K562 (cell line): ENCODE data around the gene LDLRAD1. TPM values are rescaled to one million over a fixed set of nuclear protein-coding genes. Genes with fewer than 3 reads are reported as not detected.
A peak's percentile ranks its signal among the peaks of the same experiment; 100 is the strongest.

Source experiments
- ATF1 ChIP-seq, 2 experiments: fragments of 450-650 bp in 1 of 2; IDR thresholded peaks; 2 replicates each; pipeline ENCODE4 v1.6.1; 2016; ENCODE audit warnings: missing compliant biosample characterization in 1 of 2, missing genetic modification characterization in 1 of 2
- ETV5 ChIP-seq: sonication (generic); formaldehyde crosslinking; IDR thresholded peaks from 2 replicates; pipeline ENCODE4 v1.4.0; 2020; ENCODE audit warnings: low read depth, mild to moderate bottlenecking, missing genetic modification reagents
- NCOR1 ChIP-seq: fragments of 450-650 bp; IDR thresholded peaks from 2 replicates; pipeline ENCODE4 v1.6.1; 2016; ENCODE audit warnings: mild to moderate bottlenecking, moderate library complexity
- NR1H2 ChIP-seq: sonication (generic); formaldehyde crosslinking; IDR thresholded peaks from 2 replicates; pipeline ENCODE4 v1.4.0; 2020; ENCODE audit warnings: mild to moderate bottlenecking, missing genetic modification reagents
- POLR2H ChIP-seq: IDR thresholded peaks from 2 replicates; pipeline ENCODE4 v1.6.1; 2016; ENCODE audit warnings: missing genetic modification characterization, low read depth, mild to moderate bottlenecking, control low read depth, missing compliant biosample characterization, moderate library complexity
- ZC3H8 ChIP-seq: fragments of 450-650 bp; IDR thresholded peaks from 2 replicates; pipeline ENCODE4 v1.6.1; 2017
- ZNF232 ChIP-seq: sonication (generic); formaldehyde crosslinking; IDR thresholded peaks from 2 replicates; pipeline ENCODE4 v1.8.0; 2022; ENCODE audit warnings: mild to moderate bottlenecking, missing genetic modification reagents
- ZNF436 ChIP-seq: fragments of 250-450, 450-650 bp; sonication (Bioruptor Pico); formaldehyde crosslinking; IDR thresholded peaks from 2 replicates; pipeline ENCODE4 v1.7.0; 2020; ENCODE audit warnings: mild to moderate bottlenecking
- polyA plus RNA-seq, 8 experiments: library from polyadenylated mRNA; depleted of rRNA in 4 of 8; stranded (reverse) in 5 of 8; unstranded in 3 of 8; fragments of >200 nt; fragmentation: Nextera tagmentation in 2 of 8; fragmentation: Illumina TruSeq in 1 of 8; extraction: Ambion mirVana in 2 of 8; extraction: Trizol in 1 of 8; gene quantifications; 2 replicates each; pipeline versions ENCODE4 v1.2.1 to v1.2.3, GENCODE V29; 2011 to 2014; ENCODE audit warnings: inconsistent platforms in 1 of 8, missing spikeins in 1 of 8
- total RNA-seq, 7 experiments: library from RNA; depleted of rRNA in 6 of 7; stranded (reverse); fragments of >200 nt in 6 of 7; fragmentation: Illumina TruSeq in 2 of 7; extraction: Trizol in 2 of 7; gene quantifications; 2 replicates each; pipeline versions ENCODE4 v1.2.1 to v1.2.3, GENCODE V29; 2011 to 2021; ENCODE audit warnings: low replicate concordance in 1 of 7
- TF ChIP-seq, protein P1 (sequence below), 2 experiments: fragments of 450-650 bp; IDR thresholded peaks; 2 replicates each; pipeline ENCODE4 v1.6.1; 2016; ENCODE audit warnings: mild to moderate bottlenecking in 2 of 2, borderline replicate concordance in 1 of 2, low read depth in 1 of 2, moderate library complexity in 1 of 2
- TF ChIP-seq, protein P2 (sequence below): fragments of 450-650 bp; formaldehyde crosslinking; IDR thresholded peaks from 2 replicates; pipeline ENCODE4 v1.4.0; 2022; ENCODE audit warnings: missing genetic modification characterization
- TF ChIP-seq, protein P3 (sequence below): fragments of 450-650 bp; IDR thresholded peaks from 2 replicates; pipeline ENCODE4 v1.6.1; 2017; ENCODE audit warnings: antibody characterized with exemption, mild to moderate bottlenecking
- TF ChIP-seq, protein P4 (sequence below): fragments of 250-450 bp; sonication (Bioruptor Pico); IDR thresholded peaks from 2 replicates; pipeline ENCODE4 v1.5.0; 2021

LDLRAD1 gene
- total and polyA plus RNA-seq, 9 of the 15 experiments (the other 6 are each of a cell fraction or from before 2014, with no cell fraction given): not detected

DNA sequence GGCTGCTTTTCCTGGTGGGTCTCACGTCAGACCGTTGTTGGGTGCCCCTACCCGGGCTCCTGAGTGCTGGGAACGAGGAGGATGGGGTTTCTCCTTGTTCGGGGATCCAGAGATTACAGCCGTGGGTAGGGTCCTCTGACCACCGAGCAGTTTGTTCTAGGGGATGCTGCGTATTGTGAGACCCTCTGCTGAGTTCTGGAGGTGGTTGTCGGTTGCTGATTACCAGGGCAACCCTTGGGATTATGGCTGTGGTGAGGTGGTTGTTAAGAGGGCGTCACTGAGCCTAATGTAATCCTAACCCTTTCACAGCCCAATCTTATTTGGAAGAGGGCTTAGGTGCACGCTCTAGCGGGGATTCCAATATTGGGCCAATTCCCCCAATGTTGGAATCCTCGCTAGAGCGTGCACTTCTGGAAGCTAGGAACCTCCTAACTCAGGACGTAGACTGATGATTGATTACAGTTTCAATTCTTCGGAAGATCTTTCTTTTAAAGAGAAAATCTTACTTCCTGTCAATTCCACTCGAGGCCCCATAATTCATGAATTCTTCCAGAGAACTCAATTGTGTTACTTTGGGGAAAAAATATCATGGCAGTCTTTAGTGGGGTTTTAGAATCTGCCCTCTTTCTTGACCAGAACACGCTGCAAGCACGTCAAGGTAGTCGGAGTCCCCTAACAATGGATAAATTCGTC lies 35.9 kb upstream of the LDLRAD1 start (continued):
- TF ChIP-seq, protein P1, sequence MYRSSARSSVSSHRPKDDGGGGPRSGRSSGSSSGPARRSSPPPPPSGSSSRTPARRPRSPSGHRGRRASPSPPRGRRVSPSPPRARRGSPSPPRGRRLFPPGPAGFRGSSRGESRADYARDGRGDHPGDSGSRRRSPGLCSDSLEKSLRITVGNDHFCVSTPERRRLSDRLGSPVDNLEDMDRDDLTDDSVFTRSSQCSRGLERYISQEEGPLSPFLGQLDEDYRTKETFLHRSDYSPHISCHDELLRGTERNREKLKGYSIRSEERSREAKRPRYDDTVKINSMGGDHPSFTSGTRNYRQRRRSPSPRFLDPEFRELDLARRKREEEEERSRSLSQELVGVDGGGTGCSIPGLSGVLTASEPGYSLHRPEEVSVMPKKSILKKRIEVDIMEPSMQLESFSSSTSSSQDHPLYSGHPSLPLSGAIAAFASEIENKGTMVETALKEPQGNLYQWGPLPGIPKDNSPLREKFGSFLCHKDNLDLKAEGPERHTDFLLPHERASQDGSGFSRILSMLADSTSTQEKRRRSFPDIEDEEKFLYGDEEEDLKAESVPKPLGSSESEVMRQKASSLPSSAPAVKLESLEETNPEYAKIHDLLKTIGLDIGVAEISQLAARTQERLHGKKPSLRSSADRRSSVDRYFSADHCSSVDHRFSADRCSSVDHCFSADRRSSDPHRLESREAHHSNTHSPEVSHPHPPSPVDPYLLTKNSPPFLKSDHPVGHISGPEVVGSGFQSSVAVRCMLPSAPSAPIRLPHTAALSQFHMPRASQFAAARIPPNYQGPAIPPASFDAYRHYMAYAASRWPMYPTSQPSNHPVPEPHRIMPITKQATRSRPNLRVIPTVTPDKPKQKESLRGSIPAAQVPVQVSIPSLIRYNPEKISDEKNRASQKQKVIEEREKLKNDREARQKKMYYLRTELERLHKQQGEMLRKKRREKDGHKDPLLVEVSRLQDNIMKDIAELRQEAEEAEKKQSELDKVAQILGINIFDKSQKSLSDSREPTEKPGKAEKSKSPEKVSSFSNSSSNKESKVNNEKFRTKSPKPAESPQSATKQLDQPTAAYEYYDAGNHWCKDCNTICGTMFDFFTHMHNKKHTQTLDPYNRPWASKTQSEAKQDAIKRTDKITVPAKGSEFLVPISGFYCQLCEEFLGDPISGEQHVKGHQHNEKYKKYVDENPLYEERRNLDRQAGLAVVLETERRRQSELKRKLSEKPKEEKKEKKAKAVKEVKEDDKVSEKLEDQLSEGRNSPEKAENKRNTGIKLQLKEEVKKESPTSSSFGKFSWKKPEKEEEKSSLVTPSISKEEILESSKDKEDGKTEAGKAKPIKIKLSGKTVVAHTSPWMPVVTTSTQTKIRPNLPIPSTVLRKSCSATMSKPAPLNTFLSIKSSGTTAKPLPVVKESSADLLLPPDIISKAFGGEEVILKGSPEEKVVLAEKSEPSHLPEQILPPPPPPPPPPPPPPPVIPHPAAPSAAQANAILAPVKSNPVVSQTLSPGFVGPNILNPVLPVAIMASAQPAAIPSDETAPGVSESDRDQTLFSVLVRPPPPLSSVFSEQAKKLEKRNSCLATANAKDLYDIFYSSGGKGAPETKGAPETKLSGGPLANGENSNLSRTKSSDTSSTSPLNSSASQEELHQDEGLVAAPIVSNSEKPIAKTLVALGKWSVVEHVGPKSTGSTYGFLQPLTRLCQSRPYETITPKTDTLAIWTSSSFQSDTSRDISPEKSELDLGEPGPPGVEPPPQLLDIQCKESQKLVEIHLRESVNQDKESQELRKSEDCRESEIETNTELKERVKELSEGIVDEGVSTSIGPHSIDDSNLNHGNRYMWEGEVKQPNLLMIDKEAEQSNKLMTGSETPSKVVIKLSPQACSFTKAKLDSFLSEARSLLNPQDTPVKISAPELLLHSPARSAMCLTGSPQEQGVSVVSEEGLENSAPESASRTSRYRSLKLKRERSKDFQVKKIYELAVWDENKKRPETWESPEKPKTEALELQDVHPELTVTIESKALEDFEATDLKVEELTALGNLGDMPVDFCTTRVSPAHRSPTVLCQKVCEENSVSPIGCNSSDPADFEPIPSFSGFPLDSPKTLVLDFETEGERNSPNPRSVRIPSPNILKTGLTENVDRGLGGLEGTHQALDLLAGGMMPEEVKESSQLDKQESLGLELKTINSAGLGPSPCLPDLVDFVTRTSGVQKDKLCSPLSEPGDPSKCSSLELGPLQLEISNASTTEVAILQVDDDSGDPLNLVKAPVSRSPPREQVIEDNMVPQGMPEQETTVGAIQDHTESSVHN (IDR thresholded peaks at IDR 0.05; ENCODE audit: borderline replicate concordance in 1 of 2, low read depth in 1 of 2): no peak
- no peak for TF ChIP-seq ZNF436 (CRISPR knock-in tag)
- no peak for TF ChIP-seq ZNF232
- TF ChIP-seq, protein P2, sequence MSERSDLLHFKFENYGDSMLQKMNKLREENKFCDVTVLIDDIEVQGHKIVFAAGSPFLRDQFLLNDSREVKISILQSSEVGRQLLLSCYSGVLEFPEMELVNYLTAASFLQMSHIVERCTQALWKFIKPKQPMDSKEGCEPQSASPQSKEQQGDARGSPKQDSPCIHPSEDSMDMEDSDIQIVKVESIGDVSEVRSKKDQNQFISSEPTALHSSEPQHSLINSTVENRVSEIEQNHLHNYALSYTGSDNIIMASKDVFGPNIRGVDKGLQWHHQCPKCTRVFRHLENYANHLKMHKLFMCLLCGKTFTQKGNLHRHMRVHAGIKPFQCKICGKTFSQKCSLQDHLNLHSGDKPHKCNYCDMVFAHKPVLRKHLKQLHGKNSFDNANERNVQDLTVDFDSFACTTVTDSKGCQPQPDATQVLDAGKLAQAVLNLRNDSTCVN (CRISPR knock-in tag): peak; percentile 71; the same call in 1 of the 2 replicates
- TF ChIP-seq NCOR1: no peak
- no peak for TF ChIP-seq NR1H2 (CRISPR knock-in tag)
- no peak for TF ChIP-seq ETV5
- peak; percentile 8; the same call in 1 of the 2 replicates for TF ChIP-seq POLR2H (tag)
- no peak for TF ChIP-seq ATF1 (CRISPR knock-in tag; IDR thresholded peaks at IDR 0.05)
- TF ChIP-seq ATF1 (tag; IDR thresholded peaks at IDR 0.05): no peak
- TF ChIP-seq, protein P3, sequence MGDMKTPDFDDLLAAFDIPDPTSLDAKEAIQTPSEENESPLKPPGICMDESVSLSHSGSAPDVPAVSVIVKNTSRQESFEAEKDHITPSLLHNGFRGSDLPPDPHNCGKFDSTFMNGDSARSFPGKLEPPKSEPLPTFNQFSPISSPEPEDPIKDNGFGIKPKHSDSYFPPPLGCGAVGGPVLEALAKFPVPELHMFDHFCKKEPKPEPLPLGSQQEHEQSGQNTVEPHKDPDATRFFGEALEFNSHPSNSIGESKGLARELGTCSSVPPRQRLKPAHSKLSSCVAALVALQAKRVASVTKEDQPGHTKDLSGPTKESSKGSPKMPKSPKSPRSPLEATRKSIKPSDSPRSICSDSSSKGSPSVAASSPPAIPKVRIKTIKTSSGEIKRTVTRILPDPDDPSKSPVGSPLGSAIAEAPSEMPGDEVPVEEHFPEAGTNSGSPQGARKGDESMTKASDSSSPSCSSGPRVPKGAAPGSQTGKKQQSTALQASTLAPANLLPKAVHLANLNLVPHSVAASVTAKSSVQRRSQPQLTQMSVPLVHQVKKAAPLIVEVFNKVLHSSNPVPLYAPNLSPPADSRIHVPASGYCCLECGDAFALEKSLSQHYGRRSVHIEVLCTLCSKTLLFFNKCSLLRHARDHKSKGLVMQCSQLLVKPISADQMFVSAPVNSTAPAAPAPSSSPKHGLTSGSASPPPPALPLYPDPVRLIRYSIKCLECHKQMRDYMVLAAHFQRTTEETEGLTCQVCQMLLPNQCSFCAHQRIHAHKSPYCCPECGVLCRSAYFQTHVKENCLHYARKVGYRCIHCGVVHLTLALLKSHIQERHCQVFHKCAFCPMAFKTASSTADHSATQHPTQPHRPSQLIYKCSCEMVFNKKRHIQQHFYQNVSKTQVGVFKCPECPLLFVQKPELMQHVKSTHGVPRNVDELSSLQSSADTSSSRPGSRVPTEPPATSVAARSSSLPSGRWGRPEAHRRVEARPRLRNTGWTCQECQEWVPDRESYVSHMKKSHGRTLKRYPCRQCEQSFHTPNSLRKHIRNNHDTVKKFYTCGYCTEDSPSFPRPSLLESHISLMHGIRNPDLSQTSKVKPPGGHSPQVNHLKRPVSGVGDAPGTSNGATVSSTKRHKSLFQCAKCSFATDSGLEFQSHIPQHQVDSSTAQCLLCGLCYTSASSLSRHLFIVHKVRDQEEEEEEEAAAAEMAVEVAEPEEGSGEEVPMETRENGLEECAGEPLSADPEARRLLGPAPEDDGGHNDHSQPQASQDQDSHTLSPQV: 0 out of 2 replicates have a peak, but pooled peaks have one; percentile 4
- TF ChIP-seq, protein P4, sequence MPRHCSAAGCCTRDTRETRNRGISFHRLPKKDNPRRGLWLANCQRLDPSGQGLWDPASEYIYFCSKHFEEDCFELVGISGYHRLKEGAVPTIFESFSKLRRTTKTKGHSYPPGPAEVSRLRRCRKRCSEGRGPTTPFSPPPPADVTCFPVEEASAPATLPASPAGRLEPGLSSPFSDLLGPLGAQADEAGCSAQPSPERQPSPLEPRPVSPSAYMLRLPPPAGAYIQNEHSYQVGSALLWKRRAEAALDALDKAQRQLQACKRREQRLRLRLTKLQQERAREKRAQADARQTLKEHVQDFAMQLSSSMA: no peak
- no peak for TF ChIP-seq ZC3H8
